Activated T-helper 2 cell treated with anti-CD3 and anti-CD28 coated beads, Interferon-gamma antibody, Interleukin-2, Interleukin-4, amounts not matched to agents 10 μg/mL and 5 μg/mL and 100 μg/mL, durations not matched to agents 14 hours and 24 hours and 36 hours (primary cell): Measurements from ENCODE around the gene HSPA1L. TPM values are rescaled to one million over a fixed set of nuclear protein-coding genes. Genes with fewer than 3 reads are reported as not detected.
"Not testable (repeated sequence)": the region's sequence is repeated elsewhere in the genome, so short reads cannot be mapped to it uniquely, and the experiment has no call there.

Experiments
- DNase-seq: peaks from one replicate; pipeline ENCODE4 v3.0.0; 2021; ENCODE audit warnings: low spot score
- H3K27ac Mint-ChIP-seq: one replicate; pipeline ENCODE4 v1.8.0; 2021; ENCODE audit warnings: mixed read lengths
- H3K27me3 Mint-ChIP-seq: one replicate; pipeline ENCODE4 v1.8.0; 2021; ENCODE audit warnings: low read depth, mixed read lengths
- H3K36me3 Mint-ChIP-seq: one replicate; pipeline ENCODE4 v1.8.0; 2021; ENCODE audit warnings: low read depth, mixed read lengths
- H3K4me1 Mint-ChIP-seq: one replicate; pipeline ENCODE4 v1.8.0; 2021; ENCODE audit warnings: low read depth, mixed read lengths
- H3K4me3 Mint-ChIP-seq: one replicate; pipeline ENCODE4 v1.8.0; 2021; ENCODE audit warnings: low read depth, mild to moderate bottlenecking, moderate library complexity, mixed read lengths
- H3K9me3 Mint-ChIP-seq: one replicate; pipeline ENCODE4 v1.8.0; 2021; ENCODE audit warnings: mixed read lengths
- intact Hi-C: fragments of 100-400 bp; cut with micrococcal nuclease; formaldehyde crosslinking; loops from one replicate; pipeline ENCODE4 v1.15.1; 2023
- total RNA-seq: library from RNA; stranded (reverse); gene quantifications from 2 replicates; pipeline ENCODE4 v1.2.3, GENCODE V29; 2022

Gene HSPA1L
- total RNA-seq, 1 donor from 2014 or later = 2.1 TPM

DNA sequence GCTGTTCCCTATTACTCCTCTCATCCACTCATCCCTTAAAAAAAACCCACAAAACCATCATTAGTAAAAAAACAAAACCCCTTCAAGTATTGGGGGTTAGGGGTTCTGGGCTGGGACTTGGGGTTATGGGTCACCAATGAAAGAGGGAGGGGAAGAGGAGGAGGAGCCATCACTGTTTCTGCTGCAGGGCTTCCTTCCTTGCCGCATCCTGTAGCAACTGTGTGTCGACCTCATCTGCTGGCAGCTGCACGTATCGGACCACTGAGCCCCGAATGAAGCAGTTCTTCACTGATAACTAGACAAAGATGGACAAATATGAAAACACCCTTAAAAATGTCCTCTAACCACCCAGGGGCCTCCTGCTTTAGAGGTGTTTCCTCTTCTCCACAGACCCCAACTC is 17.5 kb downstream of the HSPA1L start:
- DNase-seq = no peak
- intact Hi-C loops = loop anchor here (5.0 kb wide), 1 partner anchor 35 kb away; no protein-coding TSS in a partner anchor
- Mint-ChIP-seq H3K27me3 (no peaks in the 10 kb centered on the region), H3K9me3 (no peaks in the 10 kb centered on the region), H3K27ac (peak overlapping the region; percentile 72), H3K4me3 (peak overlapping the region; percentile 49), H3K36me3 (peaks cover 32% of the 10 kb centered on the region), H3K4me1 (peaks cover 29% of the 10 kb centered on the region)

DNA sequence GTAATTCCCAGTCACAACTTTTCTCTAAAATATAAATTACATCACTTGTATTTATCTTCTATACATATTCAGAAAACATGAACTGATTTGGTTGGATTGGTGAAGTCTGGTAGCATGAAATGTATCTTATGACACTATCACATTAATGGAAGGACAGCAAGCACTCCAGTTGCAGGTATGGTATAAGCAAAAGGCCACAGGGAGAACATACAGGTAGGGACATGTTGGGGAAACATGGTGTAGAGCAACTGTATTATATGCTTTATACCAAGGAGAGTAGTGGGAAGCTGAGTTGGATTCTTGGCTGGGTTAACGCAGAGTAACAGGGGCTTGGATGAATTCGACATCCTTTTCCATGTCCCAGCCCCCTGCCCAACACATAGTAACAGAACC is 18.1 kb downstream of the HSPA1L start:
- peaks cover 29% of the 10 kb centered on the region for H3K4me1 Mint-ChIP-seq
- peak overlapping the region; percentile 72 for H3K27ac Mint-ChIP-seq
- peaks cover 38% of the 10 kb centered on the region for H3K36me3 Mint-ChIP-seq
- no peak for DNase-seq
- peak overlapping the region; percentile 21 for H3K4me3 Mint-ChIP-seq
- intact Hi-C loops = loop anchor here (5.0 kb wide), 1 partner anchor 35 kb away; no protein-coding TSS in a partner anchor
- no peaks in the 10 kb centered on the region for H3K27me3 Mint-ChIP-seq
- H3K9me3 Mint-ChIP-seq = no peaks in the 10 kb centered on the region

DNA sequence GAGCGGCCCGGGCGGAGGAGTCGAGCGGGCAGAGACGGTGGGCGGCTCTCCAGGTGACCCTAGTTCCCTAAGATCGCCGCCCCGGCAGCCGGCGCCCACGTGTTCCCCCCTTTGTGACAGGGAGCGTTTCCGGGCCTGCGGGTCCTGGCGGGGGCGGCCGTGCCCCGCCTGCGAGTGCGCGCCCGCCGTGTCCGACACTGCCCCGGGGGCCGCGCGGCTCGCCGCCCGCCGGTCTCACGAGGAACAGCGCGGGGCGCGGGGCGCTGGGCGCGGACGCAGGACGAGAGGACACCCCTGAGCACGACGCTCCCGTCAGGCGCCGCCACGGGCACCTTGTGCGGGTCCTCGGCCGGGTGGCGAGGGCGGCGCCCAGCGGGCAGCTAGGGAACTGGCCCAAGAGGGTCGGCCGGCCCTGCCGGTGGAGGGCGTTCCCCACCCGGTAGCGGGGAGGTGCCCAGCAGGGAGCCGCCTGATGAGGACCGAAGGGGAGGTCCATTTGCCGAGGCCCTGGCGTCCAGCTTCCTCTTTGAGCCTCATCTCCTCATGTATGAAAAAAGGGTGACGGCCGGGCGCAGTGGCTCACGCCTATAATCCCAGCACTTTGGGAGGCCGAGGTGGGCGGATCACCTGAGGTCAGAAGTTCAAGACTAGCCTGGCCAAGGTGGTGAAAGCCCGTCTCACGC is 19.3 kb downstream of the HSPA1L start, which contains the start of gene VARS1:
Gene VARS1, minus strand, starts transcription at position 137 of the 683 bp plus-strand sequence. CDS start 535 bp downstream, outside the sequence.
- Mint-ChIP-seq H3K27me3 (no peaks in the 10 kb centered on the region), H3K9me3 (no peaks in the 10 kb centered on the region), H3K27ac (peak within 1 kb of the TSS; percentile 98), H3K4me1 (peaks cover 30% of the 10 kb centered on the region), H3K36me3 (peaks cover 43% of the 10 kb centered on the region), H3K4me3 (peak within 1 kb of the TSS; percentile 93)
- peak; percentile 81 for DNase-seq
- intact Hi-C loops = loop anchor here (2.0 to 5.0 kb wide), 3 partner anchors 19 to 57 kb away; partner anchors contain the start of genes HSPA1A and HSPA1L

DNA sequence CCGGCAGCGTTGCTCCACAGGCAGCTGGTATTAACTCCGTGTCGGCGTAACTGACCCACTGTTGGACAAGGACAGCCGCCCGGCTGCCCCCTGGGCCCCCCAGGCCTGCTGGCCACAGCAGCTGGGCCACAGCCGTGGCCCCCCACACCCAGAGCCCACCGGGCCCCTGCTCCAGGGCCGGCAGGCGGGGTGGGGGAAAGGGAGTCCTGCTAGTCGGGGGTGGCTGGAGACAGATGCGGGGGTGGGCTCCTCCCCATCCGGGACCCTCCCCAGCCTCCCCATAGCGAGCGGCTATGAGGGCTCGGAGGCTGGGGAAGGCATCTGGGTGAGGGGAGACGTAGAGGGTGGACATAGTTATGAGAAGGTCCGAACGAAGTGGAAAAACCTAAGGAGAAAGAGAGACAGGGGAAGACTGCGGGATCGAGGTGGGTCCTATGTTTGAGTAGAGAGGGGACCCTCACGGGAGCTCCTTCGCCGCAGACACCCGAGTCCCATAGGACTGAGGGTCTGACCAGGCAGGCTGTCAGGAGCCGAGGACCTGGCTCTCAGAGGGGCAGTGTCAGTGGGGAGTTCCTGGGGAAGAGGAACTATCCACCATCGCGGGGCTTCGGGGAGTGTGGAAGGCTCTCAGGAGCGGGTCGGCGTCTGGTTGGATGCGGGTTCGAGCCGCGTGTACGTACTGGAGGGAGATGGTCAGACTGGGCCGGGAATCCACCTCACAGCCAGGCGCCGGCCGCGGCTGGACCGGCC is 20.0 kb downstream of the HSPA1L start:
- peaks cover 46% of the 10 kb centered on the region for H3K36me3 Mint-ChIP-seq
- no peak for DNase-seq
- intact Hi-C loops = loop anchor here (2.0 to 5.0 kb wide), 3 partner anchors 20 to 56 kb away; partner anchors contain the start of genes HSPA1A and HSPA1L
- peaks cover 33% of the 10 kb centered on the region for H3K4me1 Mint-ChIP-seq
- peak overlapping the region; percentile 98 for H3K27ac Mint-ChIP-seq
- H3K9me3 Mint-ChIP-seq = no peaks in the 10 kb centered on the region
- H3K4me3 Mint-ChIP-seq = peak overlapping the region; percentile 93
- H3K27me3 Mint-ChIP-seq = no peaks in the 10 kb centered on the region

DNA sequence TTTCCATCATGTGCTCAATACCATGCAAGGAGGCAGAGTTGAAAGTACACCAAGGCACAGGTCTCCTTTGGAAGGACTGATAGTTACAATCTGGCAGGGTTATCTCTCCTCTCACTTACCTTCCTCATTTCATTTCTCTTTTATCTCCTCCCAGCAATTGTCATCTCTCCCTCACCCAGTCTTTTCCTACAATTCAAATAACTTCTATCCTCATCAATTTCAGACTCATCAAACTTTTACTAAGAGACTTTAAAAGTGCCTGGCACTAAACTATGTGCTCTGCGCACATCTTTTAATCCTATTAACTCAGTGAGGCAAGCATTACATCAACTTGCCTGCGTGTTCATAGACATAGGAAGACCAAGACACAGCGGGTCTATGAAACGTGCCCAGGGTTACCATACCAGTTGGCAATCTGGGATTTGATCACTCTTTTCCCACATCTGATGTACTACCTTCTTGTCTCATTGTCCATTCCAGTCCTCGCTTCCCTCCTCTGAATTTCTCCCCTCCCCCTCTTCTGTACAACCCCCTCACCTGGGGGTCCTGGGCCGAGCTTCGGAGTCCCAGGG is 20.7 kb downstream of the HSPA1L start:
- H3K4me1 Mint-ChIP-seq = peaks cover 34% of the 10 kb centered on the region
- intact Hi-C loops = loop anchor here (2.0 kb wide), 2 partner anchors 20 to 56 kb away; partner anchors contain the start of genes HSPA1A and HSPA1L
- peak overlapping the region; percentile 87 for H3K27ac Mint-ChIP-seq
- peaks cover 50% of the 10 kb centered on the region for H3K36me3 Mint-ChIP-seq
- no peaks in the 10 kb centered on the region for H3K9me3 Mint-ChIP-seq
- no peak for DNase-seq
- peak overlapping the region; percentile 93 for H3K4me3 Mint-ChIP-seq
- H3K27me3 Mint-ChIP-seq = no peaks in the 10 kb centered on the region

DNA sequence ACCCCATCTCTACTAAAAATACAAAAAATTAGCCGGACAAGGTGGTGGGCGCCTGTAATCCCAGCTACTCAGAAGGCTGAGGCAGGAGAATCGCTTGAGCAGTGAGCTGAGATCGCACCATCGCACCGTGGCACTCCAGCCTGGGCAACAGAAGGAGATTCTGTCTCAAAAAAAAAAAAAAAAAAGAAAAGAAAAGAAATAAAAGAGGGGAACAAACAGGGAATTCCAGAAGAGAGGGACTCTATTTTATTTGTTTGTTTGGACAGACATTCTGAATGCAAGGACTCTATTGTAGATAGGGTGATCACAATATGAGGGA is 21.2 kb downstream of the HSPA1L start:
- peaks cover 55% of the 10 kb centered on the region for H3K36me3 Mint-ChIP-seq
- intact Hi-C loops = loop anchor here (2.0 kb wide), 2 partner anchors 21 to 55 kb away; partner anchors contain the start of genes HSPA1A and HSPA1L
- not testable (repeated sequence) for DNase-seq, H3K9me3 Mint-ChIP-seq, H3K27me3 Mint-ChIP-seq
- H3K27ac Mint-ChIP-seq = peak overlapping the region; percentile 87
- H3K4me3 Mint-ChIP-seq = peak overlapping the region; percentile 93
- H3K4me1 Mint-ChIP-seq = peaks cover 36% of the 10 kb centered on the region

DNA sequence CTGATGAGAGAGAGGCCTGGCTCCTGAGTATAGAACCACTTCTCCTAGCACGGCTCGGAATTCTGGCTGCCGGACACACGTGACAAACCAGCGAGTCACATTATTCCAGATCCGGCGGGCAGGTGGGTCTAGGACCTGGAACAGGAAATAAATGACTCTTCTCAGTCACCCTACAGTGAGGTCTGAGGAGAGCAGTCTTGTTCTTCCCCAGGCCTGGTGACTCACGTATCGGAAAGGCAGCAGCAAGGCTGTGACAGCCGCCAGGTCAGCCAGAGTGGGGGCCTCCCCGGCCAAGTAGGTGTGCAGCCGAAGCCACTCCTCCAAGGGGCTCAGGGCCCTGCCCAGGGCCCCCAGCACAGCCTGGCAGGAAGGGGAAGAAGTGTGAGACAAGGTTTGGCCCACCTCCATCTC is 22.3 kb downstream of the HSPA1L start:
- H3K4me1 Mint-ChIP-seq = peaks cover 32% of the 10 kb centered on the region
- no peaks in the 10 kb centered on the region for H3K9me3 Mint-ChIP-seq
- intact Hi-C loops = no loop called here
- no peaks in the 10 kb centered on the region for H3K27me3 Mint-ChIP-seq
- DNase-seq = no peak
- peaks cover 52% of the 10 kb centered on the region for H3K36me3 Mint-ChIP-seq
- no peak overlapping the region for H3K27ac Mint-ChIP-seq
- H3K4me3 Mint-ChIP-seq = peak overlapping the region; percentile 26

DNA sequence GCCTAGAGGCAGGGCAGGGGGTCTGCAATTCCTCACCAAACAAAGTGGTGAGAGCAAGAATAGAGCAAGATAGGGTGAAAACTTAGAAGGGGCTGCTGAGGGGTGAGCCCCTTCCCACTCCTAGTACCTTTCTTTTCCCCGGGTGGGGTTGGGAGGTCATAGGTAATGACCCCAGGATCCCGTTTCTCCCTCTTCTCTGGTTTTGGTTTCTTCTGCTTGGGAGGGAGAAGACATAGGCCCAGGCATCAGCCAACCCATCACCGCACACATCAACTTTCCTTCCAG is 23.1 kb downstream of the HSPA1L start:
- H3K27ac Mint-ChIP-seq = no peak overlapping the region
- no peak overlapping the region for H3K4me3 Mint-ChIP-seq
- H3K4me1 Mint-ChIP-seq = peaks cover 25% of the 10 kb centered on the region
- no peaks in the 10 kb centered on the region for H3K27me3 Mint-ChIP-seq
- peaks cover 47% of the 10 kb centered on the region for H3K36me3 Mint-ChIP-seq
- no peaks in the 10 kb centered on the region for H3K9me3 Mint-ChIP-seq
- intact Hi-C loops = no loop called here
- DNase-seq = no peak

DNA sequence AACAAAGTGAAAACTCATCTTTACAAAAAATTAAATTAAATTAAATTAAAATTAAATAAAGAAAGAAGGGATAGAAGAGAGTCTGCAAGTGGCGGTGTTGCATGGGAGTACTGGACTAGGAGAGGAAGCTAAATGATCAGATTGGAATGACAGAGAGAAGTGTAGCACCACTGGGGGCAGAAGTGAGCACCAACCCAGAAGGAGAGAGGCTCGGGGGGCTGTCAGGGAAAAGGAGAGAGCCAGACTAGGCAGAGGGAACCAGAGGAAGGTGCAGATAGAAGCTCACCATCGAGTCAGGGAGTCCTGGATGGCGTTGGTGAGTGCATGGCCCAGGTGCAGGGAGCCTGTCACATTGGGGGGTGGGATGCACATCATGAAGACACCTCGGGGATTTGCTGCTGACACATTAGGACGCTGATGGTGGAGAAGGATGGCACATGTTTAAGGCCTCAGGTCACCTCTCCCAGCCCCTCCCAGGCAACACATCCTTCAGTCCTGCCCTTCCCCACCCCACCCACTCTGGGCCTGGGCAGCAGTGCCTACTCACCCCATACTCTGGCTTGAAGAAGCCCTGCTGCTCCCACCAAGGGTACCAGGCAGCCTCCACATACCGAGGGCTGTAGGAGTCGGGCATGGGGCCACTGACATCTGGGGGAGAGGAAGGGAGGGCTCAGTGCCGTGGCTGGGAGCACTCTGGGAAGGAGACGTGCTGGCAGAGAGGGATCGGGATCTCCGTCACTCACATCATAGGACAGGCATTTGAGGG is 23.6 kb downstream of the HSPA1L start:
- intact Hi-C loops = no loop called here
- peak overlapping the region; percentile 62 for H3K27ac Mint-ChIP-seq
- peak overlapping the region; percentile 17 for H3K4me3 Mint-ChIP-seq
- no peaks in the 10 kb centered on the region for H3K27me3 Mint-ChIP-seq
- peaks cover 49% of the 10 kb centered on the region for H3K36me3 Mint-ChIP-seq
- no peak for DNase-seq
- no peaks in the 10 kb centered on the region for H3K9me3 Mint-ChIP-seq
- peaks cover 21% of the 10 kb centered on the region for H3K4me1 Mint-ChIP-seq

DNA sequence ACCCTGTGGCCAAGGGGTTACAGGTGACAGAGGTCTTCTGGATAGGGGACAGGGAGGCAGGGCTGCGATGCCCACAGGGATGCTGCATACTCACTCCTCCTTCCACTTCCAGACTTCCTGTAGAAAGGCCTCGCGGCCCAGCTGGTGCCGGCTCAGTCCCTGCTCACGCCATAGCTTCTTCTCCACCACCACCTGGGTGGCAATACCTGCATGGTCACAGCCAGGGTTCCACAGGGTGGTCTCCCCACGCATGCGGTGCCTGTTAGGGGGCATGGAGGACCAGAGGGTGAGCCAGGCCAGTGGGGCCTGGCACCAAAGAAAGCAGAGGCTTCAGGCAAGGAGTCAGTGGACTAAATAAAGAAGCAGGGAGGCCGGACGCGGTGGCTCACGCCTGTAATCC is 29.6 kb downstream of the HSPA1L start:
- Mint-ChIP-seq H3K27me3 (no peaks in the 10 kb centered on the region), H3K27ac (no peak overlapping the region), H3K4me3 (no peak overlapping the region), H3K4me1 (peaks cover 3% of the 10 kb centered on the region), H3K36me3 (peaks cover 51% of the 10 kb centered on the region), H3K9me3 (no peaks in the 10 kb centered on the region)
- DNase-seq = no peak
- intact Hi-C loops = no loop called here

DNA sequence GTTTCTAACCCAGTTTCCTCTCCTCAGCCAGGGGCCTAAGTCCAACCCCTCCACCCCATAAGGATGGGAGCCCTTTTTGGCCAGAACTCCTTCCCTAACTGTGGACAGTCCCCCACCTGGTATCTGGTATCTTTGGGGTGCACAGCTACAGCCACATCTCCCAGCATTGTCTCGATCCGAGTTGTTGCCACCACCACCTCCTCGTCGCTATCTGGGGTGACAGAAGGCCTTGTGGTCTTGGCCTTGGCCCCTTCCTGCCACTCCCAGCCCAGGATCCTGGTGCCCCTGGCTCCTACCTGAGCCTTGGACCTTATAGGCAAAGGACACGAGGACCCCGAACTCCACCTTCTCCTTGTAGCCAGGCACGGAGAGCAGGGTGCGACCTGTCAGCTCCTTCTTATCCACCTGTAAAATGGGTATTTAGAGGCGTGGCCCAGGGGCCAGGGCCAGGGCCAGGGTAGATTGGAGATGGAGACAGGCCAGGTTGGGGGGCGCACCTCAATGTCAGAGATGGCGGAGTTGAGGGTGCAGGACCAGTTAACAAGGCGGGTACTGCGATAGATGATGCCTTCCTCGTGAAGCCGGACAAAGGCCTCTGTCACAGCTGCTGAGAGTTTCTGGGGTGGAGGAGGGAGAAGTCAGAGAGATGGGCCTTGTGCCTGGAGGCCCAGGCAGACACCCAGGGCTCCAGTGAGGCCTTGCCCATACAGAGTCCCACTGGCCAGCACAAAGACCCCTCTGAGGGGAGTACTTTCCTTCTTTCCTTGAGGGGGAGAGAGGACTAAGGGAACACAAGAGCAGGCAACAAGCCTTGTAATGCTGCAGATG is 30.8 kb downstream of the HSPA1L start:
- Mint-ChIP-seq H3K9me3 (no peaks in the 10 kb centered on the region), H3K4me3 (no peak overlapping the region), H3K4me1 (peaks cover 2% of the 10 kb centered on the region), H3K27me3 (no peaks in the 10 kb centered on the region), H3K27ac (no peak overlapping the region), H3K36me3 (peaks cover 52% of the 10 kb centered on the region)
- no peak for DNase-seq
- intact Hi-C loops = no loop called here
